DMS53 treated with DMSO at 0.1 percent for 48 hours (cell line): ENCODE data around the gene EEIG2.
"Not testable (repeated sequence)": the region's sequence is repeated elsewhere in the genome, so short reads cannot be mapped to it uniquely, and the experiment has no call there.

Source experiments
- DNase-seq: peaks from one replicate; lab custom pipeline; 2025; ENCODE audit not compliant: unreplicated experiment; lab: John Stamatoyannopoulos, UW

EEIG2 gene

GRCh38 chr1:108559215-108560186 lies at the start of gene EEIG2:
Gene EEIG2, plus strand, starts transcription at chr1:108560100. Its CDS starts 329 bp downstream, at chr1:108560429.
- DNase-seq = peak; percentile 68

- no peak for DNase-seq
Measured at GRCh38 chr1:108511764-108512163, 48.1 kb upstream of the EEIG2 start.

- DNase-seq = peak; percentile 24
Measured at GRCh38 chr1:108512239-108513043, 47.5 kb upstream of the EEIG2 start.

- no peak for DNase-seq
Measured at GRCh38 chr1:108513044-108513415, 46.9 kb upstream of the EEIG2 start.

- not testable (repeated sequence) for DNase-seq
Measured at GRCh38 chr1:108513914-108514313, 46.0 kb upstream of the EEIG2 start.

GRCh38 chr1:108517301-108517897 lies 42.5 kb upstream of the EEIG2 start:
- DNase-seq = not testable (repeated sequence)

GRCh38 chr1:108521990-108522393 lies 37.9 kb upstream of the EEIG2 start:
- no peak for DNase-seq

GRCh38 chr1:108523829-108524228 lies 36.1 kb upstream of the EEIG2 start:
- DNase-seq = no peak

- no peak for DNase-seq
Measured at GRCh38 chr1:108524676-108525075, 35.2 kb upstream of the EEIG2 start.

- no peak for DNase-seq
Measured at GRCh38 chr1:108527135-108527534, 32.8 kb upstream of the EEIG2 start.

GRCh38 chr1:108527837-108528236 lies 32.1 kb upstream of the EEIG2 start:
- no peak for DNase-seq

GRCh38 chr1:108531444-108531843 lies 28.5 kb upstream of the EEIG2 start:
- no peak for DNase-seq

- no peak for DNase-seq
Measured at GRCh38 chr1:108532730-108533129, 27.2 kb upstream of the EEIG2 start.

GRCh38 chr1:108533351-108534083 lies 26.4 kb upstream of the EEIG2 start:
- no peak for DNase-seq

GRCh38 chr1:108534759-108535158 lies 25.1 kb upstream of the EEIG2 start:
- DNase-seq = no peak

- not testable (repeated sequence) for DNase-seq
Measured at GRCh38 chr1:108535315-108535897, 24.5 kb upstream of the EEIG2 start.

GRCh38 chr1:108536021-108536420 lies 23.9 kb upstream of the EEIG2 start:
- DNase-seq = not testable (repeated sequence)

- DNase-seq = peak; percentile 89
Measured at GRCh38 chr1:108536791-108537190, 23.1 kb upstream of the EEIG2 start.

- no peak for DNase-seq
Measured at GRCh38 chr1:108537976-108538375, 21.9 kb upstream of the EEIG2 start.

GRCh38 chr1:108540977-108541376 lies 18.9 kb upstream of the EEIG2 start:
- DNase-seq = no peak
